Measurements from ENCODE around the gene PPARA.
A peak's percentile ranks its signal among the peaks of the same experiment; 100 is the strongest.

PPARA gene

DNA sequence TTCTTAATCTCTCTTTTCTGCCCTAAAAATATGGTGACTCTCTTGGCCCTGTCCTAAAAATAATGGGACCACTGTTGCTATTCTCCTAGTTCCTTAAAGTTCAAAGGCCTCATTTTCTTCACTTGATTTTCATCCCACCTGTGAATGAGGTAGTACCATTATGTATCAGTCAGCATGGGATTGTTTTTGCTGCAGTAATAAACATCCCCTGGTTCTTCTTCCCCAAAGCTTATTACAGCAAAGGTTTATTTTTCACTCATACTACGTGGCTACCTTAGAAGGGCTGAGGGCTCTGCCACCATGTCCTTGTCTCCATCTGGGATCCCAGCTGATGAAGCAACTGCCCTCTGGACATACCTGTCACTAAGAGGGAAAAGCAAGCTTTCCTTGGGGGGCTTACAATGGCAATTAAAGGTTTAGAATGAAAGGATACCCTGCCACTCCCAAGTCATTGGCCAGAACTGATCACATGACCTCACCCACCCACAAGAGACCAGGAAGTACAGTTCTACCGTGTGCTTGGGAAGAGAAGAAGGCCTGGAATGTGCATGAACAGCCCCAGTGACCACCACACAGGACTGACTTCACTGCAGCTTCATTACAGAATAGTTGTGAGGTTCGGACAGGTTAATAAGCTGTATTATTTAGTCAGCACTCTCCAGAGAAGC lies 125.3 kb downstream of the PPARA start:
- H3K27ac ChIP-seq, result no peak overlapping the region
- no peak for DNase-seq (ENCODE audit: low spot score)
- POLR2A ChIA-PET (ENCODE audit: low non-redundant PET), result no interaction called here
- TF ChIP-seq, protein P1, sequence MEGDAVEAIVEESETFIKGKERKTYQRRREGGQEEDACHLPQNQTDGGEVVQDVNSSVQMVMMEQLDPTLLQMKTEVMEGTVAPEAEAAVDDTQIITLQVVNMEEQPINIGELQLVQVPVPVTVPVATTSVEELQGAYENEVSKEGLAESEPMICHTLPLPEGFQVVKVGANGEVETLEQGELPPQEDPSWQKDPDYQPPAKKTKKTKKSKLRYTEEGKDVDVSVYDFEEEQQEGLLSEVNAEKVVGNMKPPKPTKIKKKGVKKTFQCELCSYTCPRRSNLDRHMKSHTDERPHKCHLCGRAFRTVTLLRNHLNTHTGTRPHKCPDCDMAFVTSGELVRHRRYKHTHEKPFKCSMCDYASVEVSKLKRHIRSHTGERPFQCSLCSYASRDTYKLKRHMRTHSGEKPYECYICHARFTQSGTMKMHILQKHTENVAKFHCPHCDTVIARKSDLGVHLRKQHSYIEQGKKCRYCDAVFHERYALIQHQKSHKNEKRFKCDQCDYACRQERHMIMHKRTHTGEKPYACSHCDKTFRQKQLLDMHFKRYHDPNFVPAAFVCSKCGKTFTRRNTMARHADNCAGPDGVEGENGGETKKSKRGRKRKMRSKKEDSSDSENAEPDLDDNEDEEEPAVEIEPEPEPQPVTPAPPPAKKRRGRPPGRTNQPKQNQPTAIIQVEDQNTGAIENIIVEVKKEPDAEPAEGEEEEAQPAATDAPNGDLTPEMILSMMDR (conservative IDR thresholded peaks at IDR 0.05; ENCODE audit: low read depth), result no peak
- CTCF ChIA-PET, result no interaction called here

DNA sequence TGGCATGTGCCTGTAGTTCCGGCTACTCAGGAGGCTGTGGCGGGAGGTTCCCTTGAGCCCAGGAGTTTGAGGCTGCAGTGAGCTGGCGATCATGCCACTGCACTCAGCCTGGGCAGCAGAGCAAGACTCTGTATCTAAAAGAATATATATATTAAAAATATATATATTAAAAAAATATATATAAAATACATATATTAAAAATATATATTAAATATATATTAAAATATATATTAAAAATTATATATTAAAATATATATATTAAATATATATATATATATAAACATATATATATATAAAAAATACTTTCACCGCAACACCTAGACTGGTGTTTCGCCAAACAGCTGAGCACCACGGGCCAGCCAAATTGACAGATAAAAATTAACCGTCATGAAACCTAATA lies 126.2 kb downstream of the PPARA start:
- TF ChIP-seq, protein P1 (conservative IDR thresholded peaks at IDR 0.05; ENCODE audit: low read depth), result no peak
- H3K27ac ChIP-seq, result no peak overlapping the region
- ChIA-PET CTCF (no interaction called here), POLR2A (ENCODE audit: low non-redundant PET) (no interaction called here)
- DNase-seq (ENCODE audit: low spot score), result no peak

DNA sequence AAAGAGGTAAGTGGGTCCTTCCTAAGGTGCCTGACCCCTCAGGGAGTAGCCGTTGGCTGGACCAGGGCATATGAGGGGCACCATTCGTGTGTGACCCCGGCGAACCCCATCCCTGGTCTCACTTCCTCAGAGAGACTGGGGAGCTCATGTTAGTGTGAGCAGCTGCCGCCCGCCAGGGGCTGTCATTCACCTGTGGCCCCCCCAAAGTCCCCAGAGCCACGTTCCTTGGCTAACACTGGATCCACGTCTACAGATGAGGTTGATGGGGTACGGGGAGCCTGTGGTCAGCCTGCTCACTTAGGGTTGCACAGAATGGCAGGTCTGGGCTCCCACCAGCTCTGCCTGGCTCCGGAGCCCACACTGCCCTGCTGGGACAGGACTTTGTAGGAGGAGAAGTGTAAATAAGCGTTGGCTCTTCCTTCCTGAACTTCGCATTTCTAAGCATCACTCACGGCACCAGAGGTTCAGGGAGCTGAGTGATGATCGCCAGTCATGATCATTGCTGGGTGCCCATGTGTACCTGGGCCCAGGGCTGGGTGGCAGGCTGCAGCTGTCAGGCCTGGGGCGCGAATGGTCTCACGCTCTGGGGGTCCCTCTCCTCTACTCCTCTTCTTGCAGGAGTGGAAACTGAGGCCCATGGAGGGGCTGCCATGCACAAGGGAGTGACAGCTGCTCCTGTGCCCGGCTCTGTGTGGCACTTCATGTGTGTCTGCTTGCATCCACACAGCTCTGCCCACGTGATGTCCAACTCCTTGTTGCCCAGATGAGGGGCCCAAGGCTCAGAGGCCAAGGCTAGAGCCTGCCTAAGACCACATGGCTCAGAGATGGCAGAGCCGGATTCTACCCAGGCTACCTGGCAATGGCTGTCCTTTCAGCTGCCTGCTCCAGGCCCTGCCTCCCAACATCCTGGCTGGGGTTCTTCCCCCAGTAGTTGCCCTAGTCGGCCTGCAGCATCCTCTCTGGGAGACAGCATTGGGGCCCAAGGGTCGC lies 128.6 kb downstream of the PPARA start:
- DNase-seq (ENCODE audit: low spot score), result no peak
- POLR2A ChIA-PET (ENCODE audit: low non-redundant PET), result no interaction called here
- H3K27ac ChIP-seq, result no peak overlapping the region
- TF ChIP-seq, protein P1 (conservative IDR thresholded peaks at IDR 0.05; ENCODE audit: low read depth), result no peak
- CTCF ChIA-PET, result no interaction called here

DNA sequence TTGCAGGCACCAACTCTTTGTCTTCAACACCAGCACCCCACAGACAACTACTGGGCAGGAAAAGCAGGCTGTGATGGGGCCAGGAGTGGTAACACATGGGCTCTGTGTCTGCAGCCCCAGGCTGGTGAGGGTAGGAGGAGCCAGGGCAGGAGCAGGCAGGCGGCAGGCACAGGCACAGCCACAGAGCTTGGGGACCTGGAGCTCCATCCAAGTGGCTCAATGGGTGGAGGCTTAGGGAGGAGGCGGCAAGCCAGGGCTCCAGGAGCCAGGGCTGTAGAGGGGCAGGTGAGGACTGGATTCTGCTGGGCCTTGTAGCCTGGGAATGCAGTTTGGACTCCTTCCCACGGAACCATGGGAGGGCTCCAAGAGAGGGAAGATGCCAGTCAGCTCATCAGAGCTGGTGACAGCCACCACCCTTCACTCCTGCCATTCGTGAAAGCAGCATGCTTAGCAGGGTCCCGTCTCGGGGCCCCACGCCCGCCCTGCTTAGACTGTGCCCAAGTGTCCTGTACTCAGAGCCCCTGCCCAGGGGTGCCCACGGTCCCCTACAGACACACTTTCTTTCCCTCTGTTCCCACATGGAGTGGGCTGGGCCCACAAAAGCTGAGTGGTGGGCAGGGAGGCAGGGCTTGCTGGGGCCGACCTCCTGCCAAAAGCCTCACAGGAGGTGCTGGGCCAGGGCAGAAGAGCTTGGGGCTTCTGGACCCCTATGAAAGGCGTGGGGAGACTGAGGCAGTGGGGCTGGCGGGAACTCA lies 129.9 kb downstream of the PPARA start:
- ChIA-PET CTCF (interaction anchor here (0.7 kb wide), 1 partner anchor 267 kb away, joined by 5 read pairs; no protein-coding TSS in a partner anchor), POLR2A (ENCODE audit: low non-redundant PET) (interaction anchor here (0.6 kb wide), 1 partner anchor 26 kb away, joined by 4 read pairs; no protein-coding TSS in a partner anchor)
- TF ChIP-seq, protein P1 (conservative IDR thresholded peaks at IDR 0.05; ENCODE audit: low read depth), result no peak
- 0 out of 2 replicates have a peak overlapping the region, but pooled peaks have one; percentile 0 for H3K27ac ChIP-seq
- DNase-seq (ENCODE audit: low spot score), result no peak

DNA sequence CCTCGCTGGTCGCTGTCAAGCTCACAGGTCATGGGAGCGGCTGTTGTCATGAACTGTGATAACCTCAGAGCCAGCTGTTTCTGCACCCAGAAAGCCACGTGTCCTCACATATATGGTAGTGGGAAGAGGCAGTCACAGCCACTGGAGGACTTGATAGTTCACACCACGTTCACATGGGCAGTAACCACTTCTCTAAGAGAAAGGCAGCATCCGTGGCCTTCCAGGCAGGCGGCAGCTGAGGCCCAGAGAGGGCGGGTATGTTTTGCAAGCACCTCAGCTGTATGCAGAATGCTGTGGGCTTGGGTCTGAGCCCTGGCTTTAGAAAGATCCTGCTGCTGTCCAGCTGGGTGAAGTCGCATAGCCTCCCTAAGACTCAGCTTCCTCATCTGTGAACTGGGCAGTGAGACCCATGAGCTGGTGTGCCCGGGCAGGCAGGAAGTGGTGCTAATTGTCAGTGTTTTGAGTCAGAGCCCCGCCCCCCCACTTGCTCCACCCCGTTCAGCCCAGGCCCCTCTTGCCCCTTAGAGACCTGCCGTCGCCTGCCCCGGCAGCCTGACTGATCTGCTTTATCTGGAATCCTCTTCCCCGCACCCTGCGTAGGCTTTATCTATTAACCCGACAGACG lies 130.8 kb downstream of the PPARA start:
- CTCF ChIA-PET, result interaction anchor here (0.6 kb wide), 1 partner anchor 34 kb away, joined by 3 read pairs; no protein-coding TSS in a partner anchor
- POLR2A ChIA-PET (ENCODE audit: low non-redundant PET), result interaction anchor here (0.6 kb wide), 1 partner anchor 27 kb away, joined by 4 read pairs; no protein-coding TSS in a partner anchor
- TF ChIP-seq, protein P1 (conservative IDR thresholded peaks at IDR 0.05; ENCODE audit: low read depth), result no peak
- DNase-seq (ENCODE audit: low spot score), result no peak
- 0 out of 2 replicates have a peak overlapping the region, but pooled peaks have one; percentile 5 for H3K27ac ChIP-seq
